H1 (cell line): ENCODE measurements around the gene SLC1A2.

Experiments used
- CTCF ChIP-seq, 3 experiments: IDR thresholded peaks; 1 replicate in 2 of 3; 2 replicates in 1 of 3; pipeline versions ENCODE4 v1.5.1 to v1.6.1; 2011; ENCODE audit warnings: low read length in 3 of 3, mild to moderate bottlenecking in 3 of 3, inconsistent platforms in 2 of 3, low read depth in 1 of 3, moderate library complexity in 1 of 3; ENCODE audit not compliant: insufficient read depth in 1 of 3; ENCODE audit errors: control extremely low read depth in 1 of 3
- MAX ChIP-seq: IDR thresholded peaks from 2 replicates; pipeline ENCODE4 v1.6.1; 2012; ENCODE audit warnings: inconsistent platforms
- RBBP5 ChIP-seq: IDR thresholded peaks from 2 replicates; pipeline ENCODE4 v1.7.1; 2012; ENCODE audit warnings: low read depth, mild to moderate bottlenecking, inconsistent platforms, low read length, moderate library complexity, borderline replicate concordance

GRCh38 chr11:35403765-35404387 lies 15.5 kb downstream of the SLC1A2 start:
- TF ChIP-seq MAX (no peak), CTCF (IDR thresholded peaks at IDR 0.05; ENCODE audit: control extremely low read depth in 1 of 3, insufficient read depth in 1 of 3, low read depth in 1 of 3, low read length in 3 of 3) (no peak), RBBP5 (no peak)
